NCI-H1105 (cell line): ENCODE data around the gene HEMK1.

ENCODE experiments used
- DNase-seq: peaks from one replicate; lab custom pipeline; 2025; lab: John Stamatoyannopoulos, UW

Gene HEMK1

GRCh38 chr3:50645378-50645777 is 76.1 kb downstream of the HEMK1 start:
- no peak for DNase-seq
